HL-60/S4 treated with phorbol 12-myristate 13-acetate at 8.2 ng/mL for 4 days and 3 days (cell line): ENCODE results near the gene RNF149.
"Not testable (repeated sequence)": the region's sequence is repeated elsewhere in the genome, so short reads cannot be mapped to it uniquely, and the experiment has no call there.

ENCODE experiments used
- in situ Hi-C: fragments of 300-500 bp; cut with MboI; formaldehyde crosslinking; loops from 2 replicates; pipeline ENCODE4 v1.15.0; 2022; ENCODE audit warnings: low sequenced_read_pairs

The RNF149 gene

DNA sequence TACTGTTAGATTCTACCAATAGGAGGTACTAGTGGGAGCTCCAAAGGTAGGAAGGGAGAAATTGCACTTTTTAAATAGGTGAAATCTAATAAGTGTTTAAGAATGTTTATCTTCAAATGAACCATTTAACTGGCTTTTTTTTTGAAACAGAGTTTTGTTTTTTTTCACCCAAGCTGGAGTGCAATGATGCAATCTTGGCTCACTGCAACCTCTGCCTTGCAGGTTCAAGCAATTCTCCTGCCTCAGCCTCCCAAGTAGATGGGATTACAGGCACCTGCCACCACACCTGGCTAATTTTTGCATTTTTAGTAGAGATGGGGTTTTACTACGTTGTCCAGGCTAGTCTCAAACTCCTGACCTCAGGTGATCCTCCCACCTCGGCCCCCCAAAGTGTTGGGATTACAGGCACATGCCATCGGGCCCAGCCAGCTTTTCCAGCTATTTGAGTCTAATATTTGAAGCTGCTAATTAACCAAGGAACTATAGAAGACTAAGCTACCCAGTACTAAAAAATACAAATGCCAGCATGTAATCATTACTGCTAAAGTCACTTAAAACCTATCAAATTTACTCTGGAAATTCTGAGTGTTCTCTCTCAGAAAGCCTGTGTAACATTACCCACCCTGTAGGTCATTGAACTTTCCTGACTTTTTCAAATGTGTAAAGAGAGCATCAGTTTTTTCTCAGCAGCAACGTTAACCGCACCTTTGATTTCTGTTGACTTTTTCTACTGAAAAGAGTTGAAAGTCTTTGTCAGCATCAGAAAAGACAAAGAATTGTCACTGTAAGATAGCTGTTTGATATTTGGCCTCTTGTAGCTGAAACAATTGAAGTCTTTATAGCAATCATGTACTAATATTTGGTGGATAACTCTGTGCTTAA lies 24.6 kb upstream of the RNF149 start:
- in situ Hi-C loops, result no loop called here

- in situ Hi-C loops, result no loop called here
These were observed 22.7 kb upstream of the RNF149 start for GRCh38 chr2:101331202-101331601.

- in situ Hi-C loops, result no loop called here
These were observed 21.9 kb upstream of the RNF149 start for GRCh38 chr2:101330253-101330933.

GRCh38 chr2:101329026-101329425 lies 20.5 kb upstream of the RNF149 start:
- in situ Hi-C loops, result no loop called here

DNA sequence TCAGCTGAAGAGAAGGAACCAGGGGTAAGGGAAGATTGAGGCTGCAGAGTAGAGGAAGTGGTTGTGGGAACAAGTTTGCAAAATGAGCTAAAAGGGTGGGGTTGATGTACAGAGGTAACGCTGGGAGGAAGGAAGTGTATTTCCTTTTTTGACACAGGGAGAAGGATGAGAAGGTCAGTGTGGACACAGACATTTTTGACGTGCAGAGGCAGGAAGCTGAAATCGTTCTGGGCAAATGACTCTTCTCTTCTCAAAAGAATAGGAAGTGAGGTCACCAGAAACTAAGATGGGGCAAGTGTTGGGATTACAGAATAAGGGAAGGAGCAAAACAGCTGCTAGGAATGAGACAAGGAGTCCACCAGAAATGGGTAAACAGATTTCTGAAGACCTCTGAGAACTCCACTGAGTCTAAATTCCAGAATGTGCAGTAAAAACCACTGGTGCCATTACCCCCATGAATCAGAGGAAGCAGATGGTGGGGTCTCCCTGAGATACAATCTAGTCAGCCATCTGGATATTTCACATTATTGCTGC lies 20.0 kb upstream of the RNF149 start:
- in situ Hi-C loops, result no loop called here

- in situ Hi-C loops, result no loop called here
These were observed 19.4 kb upstream of the RNF149 start for GRCh38 chr2:101327863-101328394.

- in situ Hi-C loops, result no loop called here
These were observed 16.9 kb upstream of the RNF149 start for GRCh38 chr2:101325425-101325824.

DNA sequence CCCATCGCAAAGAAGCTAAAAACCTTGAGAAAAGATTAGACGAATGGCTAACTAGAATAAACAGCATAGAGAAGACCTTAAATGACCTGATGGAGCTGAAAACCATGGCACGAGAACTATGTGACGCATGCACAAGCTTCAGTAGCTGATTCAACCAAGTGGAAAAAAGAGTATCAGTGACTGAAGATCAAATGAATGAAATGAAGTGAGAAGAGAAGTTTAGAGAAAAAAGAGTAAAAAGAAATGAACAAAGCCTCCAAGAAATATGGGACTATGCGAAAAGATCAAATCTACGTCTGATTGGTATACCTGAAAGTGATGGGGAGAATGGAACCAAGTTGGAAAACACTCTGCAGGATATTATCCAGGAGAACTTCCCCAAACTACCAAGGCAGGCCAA lies 8.1 kb upstream of the RNF149 start:
- in situ Hi-C loops, result not testable (repeated sequence)

GRCh38 chr2:101311696-101312017 lies 3.2 kb upstream of the RNF149 start:
- in situ Hi-C loops, result no loop called here

GRCh38 chr2:101310834-101311695 lies 2.6 kb upstream of the RNF149 start:
- in situ Hi-C loops, result no loop called here

DNA sequence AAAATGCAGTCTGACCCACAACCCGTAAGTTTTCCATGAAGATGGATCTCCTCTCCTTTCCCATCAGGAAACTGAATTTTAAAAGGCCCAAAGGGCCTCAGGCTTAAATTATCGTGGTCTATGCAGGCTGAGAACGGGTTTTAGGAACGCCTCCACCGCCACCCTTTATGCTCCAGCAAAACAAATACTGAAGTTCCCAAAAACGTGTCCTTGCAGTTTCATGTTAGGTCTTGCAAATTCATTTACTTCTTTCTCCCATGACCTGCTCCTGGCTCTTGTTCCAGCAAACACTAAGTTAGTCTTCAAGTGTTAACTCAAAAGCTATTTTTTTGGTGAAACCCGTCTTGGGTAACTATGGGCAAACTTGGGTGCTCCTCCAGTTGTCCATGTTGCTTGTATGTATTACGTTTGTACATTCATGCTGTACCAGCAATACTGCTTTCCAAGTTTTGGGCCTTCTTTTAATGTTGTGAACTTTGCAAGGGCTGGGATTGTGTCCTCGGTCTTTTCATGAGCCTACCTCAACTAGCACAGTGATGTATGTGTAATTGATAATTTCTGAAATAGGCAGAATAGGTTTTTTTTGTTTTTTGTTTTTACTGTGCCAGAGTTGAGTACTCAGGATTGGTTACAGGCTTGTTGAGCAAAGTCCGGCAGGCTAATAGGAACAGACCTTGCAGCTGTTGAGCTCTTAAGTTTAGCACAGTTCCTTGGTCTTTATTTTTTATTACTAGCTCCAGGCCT lies 1.8 kb upstream of the RNF149 start:
- in situ Hi-C loops, result no loop called here

DNA sequence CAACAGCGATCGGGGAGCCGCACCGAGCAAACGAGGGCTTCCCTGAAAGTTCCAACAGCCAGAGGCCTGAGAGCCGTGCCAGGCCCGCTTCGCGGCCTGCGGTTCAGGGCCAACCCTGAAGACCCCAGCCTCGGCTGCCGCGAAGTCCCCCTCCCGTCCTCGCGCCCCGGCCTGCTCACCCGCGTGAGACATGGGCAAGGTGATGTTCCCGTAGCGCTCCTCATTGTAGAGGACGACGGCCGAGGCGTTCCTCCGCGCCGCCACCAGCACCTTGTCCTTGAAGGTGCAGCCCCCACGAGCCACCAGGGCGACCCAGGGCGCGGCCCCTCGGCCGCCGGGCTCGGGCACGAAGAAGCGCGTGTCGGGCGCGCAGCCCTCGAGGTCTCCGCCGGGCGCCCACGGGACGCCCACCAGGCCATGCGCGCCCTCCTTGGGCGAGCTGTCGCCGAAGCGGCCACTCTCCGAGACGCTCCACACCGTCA lies 510 bp downstream of the RNF149 start:
- in situ Hi-C loops, result no loop called here

DNA sequence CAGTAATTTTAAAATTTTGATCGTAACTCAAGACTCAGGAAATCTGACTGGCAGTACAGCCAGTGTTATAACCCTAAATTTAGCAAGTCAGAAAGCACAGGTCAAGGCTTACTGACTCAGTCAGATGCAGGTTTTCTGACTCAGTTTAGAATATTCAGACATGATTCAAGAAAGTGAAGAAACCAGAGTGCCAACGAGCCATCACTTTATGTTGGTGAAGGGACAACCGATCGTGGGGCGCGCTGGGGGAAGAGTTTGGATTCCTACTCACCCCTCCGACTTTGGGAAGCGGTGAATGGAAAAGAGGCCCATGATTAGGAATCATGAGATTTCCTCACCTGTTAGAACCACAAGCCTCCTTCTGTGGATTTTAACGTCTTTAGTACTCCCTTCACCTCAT lies 998 bp downstream of the RNF149 start:
- in situ Hi-C loops, result no loop called here

DNA sequence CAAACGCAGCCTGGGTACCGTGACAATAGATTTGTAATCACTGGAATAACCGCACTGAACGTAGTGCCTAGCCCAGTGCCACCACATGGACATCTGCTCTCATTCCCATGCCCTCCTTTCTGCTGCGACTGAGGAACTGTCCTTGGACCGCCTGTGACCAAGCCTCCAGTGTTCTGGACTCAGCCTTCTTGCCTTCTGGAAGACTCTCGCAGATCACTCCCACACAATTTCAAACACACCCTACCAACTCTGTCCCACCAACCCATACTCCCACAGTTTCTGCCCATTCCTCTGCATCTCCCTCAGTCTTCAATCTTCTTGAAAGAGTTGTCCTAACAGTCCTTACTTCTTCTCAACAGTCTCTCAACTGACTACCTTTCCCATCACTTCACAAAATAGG lies 2.1 kb downstream of the RNF149 start:
- in situ Hi-C loops, result no loop called here

DNA sequence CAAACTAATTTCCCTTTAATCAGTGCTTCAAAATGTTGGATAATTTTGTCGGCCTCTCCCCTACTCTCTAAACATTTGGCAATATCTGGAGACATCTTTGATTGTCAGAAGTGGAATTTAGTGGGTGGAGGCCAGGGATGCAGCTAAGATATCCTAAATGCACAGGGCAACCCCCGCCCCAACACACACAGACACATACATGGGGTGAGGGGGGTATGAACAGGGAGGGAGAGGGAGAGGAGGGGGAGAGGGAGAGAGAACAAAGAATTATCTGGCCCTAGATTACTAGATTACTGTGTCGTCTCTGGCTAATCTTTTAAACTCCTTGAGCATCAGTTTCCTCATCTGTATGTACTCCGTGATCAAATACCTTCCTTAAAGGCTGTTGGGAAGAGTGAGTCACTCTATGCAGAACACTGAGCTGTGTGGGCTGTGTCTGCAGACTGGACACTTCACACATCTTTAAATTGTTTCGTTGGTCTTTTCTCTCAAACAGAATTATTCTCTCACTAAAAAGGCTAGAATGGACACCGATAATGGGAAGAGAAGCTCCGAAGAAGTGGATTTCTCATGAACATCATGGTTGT lies 2.9 kb downstream of the RNF149 start:
- in situ Hi-C loops, result no loop called here

DNA sequence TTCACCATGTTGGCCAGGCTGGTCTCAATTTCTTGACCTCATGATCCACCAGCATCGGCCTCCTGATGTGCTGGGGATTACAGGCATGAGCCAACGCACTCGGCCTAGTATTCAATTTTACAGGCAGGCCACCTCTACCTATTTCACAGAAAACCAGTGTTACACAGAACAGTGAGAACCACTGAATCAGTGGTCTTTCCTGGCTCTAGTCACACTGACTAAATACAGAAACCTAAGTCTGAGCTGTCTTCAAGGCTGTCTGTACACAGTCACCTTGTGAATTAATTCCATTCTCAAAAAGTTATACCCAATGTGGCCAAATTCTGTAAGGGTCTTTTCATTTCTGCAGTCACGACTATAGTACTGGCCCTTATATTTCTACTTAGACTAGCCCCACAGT lies 3.5 kb downstream of the RNF149 start:
- in situ Hi-C loops, result no loop called here

GRCh38 chr2:101303688-101304087 lies 4.8 kb downstream of the RNF149 start:
- in situ Hi-C loops, result no loop called here

DNA sequence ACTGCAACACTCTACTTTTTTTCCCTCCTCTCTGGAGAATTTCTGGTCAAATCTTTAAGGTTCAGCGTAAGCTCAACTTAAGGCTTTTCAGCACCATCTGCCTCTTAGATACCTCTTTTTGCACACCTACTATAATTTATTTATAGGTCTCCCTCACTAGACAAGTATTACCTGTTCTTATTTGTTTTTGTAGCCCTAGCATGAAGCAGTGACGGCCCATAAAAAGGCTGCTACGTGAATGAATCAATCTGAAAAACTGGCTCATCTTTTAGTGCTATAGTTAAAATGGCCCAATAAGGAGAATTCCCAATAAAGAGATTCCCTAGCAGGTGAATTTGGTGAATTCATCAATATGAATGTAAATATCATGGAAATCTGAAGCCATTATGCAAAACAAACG lies 6.5 kb downstream of the RNF149 start:
- in situ Hi-C loops, result no loop called here

DNA sequence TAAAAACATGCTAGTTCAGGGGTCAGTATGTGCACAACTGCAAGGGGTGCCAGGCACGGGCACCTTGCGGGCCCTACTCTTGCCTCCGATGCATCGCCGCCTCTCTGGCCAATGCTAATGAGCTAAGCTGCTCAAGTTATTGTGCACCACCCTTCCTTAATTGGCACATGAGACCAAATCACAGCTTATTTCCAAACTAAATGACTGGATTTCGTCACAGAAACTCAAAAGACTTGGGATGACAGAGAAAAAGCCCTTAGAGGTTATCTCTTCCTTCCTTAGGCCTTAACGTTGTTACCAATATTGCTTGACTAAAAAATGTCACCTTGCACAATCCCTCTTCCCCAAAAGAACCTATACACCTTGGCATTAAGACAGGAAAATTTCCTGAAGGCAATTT lies 7.7 kb downstream of the RNF149 start:
- in situ Hi-C loops, result no loop called here

DNA sequence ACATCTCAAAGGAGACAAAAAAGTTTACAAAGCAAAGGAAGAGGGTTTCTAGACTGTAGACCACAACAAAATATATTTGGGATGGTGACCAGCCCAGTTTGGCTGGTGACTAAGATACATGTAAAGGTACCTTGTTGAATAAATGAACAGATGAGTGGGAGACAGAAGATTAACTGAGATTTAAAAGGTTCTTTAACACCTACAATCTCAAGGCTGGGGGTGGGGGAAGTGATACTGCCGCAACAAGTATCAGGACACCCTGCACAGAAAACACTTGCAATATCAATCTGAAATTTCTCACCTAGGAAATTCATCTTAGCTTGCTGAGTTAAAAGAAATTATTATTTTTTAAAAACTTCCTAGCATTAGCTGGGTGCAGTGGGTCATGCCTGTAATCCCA lies 8.3 kb downstream of the RNF149 start:
- in situ Hi-C loops, result no loop called here
